Measurements from ENCODE around the gene ECI2.

- no peak for TF ChIP-seq CTCF (IDR thresholded peaks at IDR 0.05)
- TF ChIP-seq POLR2A (IDR thresholded peaks at IDR 0.05): no peak
- no peak for TF ChIP-seq EP300 (IDR thresholded peaks at IDR 0.05)
Observed at GRCh38 chr6:4128072-4128471, 7.3 kb downstream of the ECI2 start.

Data from tibial nerve (tissue), 4 donors.